Stimulated activated CD4-positive, alpha-beta T cell treated with anti-CD3 and anti-CD28 coated beads, Interleukin-2, amount 100 ng/mL, for 24 hours (primary cell): Measurements from ENCODE around the gene TNFRSF8.
A peak's percentile ranks its signal among the peaks of the same experiment; 100 is the strongest.
"Not testable (repeated sequence)": the region's sequence is repeated elsewhere in the genome, so short reads cannot be mapped to it uniquely, and the experiment has no call there.

Experiments used
- DNase-seq, 2 donors: peaks; one replicate each; pipeline ENCODE4 v3.0.0-alpha.2; 2020

Gene TNFRSF8

GRCh38 chr1:12063141-12064072 lies at the start of gene TNFRSF8:
Gene TNFRSF8 (plus strand): TSS chr1:12063303. CDS start chr1:12063599, 296 bp downstream.
- peak in 1 of 2 donors; percentile 69 for DNase-seq

GRCh38 chr1:12014141-12014991 lies 48.7 kb upstream of the TNFRSF8 start:
- DNase-seq, result no peak

GRCh38 chr1:12015001-12015491 lies 48.1 kb upstream of the TNFRSF8 start:
- DNase-seq, result no peak

- DNase-seq, result no peak
These were observed 47.6 kb upstream of the TNFRSF8 start for GRCh38 chr1:12015499-12015898.

- DNase-seq, result no peak
These were observed 46.9 kb upstream of the TNFRSF8 start for GRCh38 chr1:12016182-12016581.

- DNase-seq, result no peak
These were observed 43.1 kb upstream of the TNFRSF8 start for GRCh38 chr1:12019858-12020509.

GRCh38 chr1:12021616-12022015 lies 41.5 kb upstream of the TNFRSF8 start:
- DNase-seq, result no peak

GRCh38 chr1:12022036-12022435 lies 41.1 kb upstream of the TNFRSF8 start:
- DNase-seq, result no peak

GRCh38 chr1:12026586-12026985 lies 36.5 kb upstream of the TNFRSF8 start:
- DNase-seq, result no peak

- no peak for DNase-seq
These were observed 34.9 kb upstream of the TNFRSF8 start for GRCh38 chr1:12028248-12028647.

- no peak for DNase-seq
These were observed 34.1 kb upstream of the TNFRSF8 start for GRCh38 chr1:12028957-12029511.

GRCh38 chr1:12029720-12030339 lies 33.3 kb upstream of the TNFRSF8 start:
- DNase-seq, result no peak

GRCh38 chr1:12031039-12031980 lies 31.8 kb upstream of the TNFRSF8 start:
- DNase-seq, result peak; percentile 49 to 62

- no peak for DNase-seq
These were observed 30.9 kb upstream of the TNFRSF8 start for GRCh38 chr1:12032161-12032621.

- not testable (repeated sequence) for DNase-seq
These were observed 29.7 kb upstream of the TNFRSF8 start for GRCh38 chr1:12033441-12033840.

GRCh38 chr1:12034381-12034801 lies 28.7 kb upstream of the TNFRSF8 start:
- DNase-seq, result no peak

GRCh38 chr1:12035312-12035711 lies 27.8 kb upstream of the TNFRSF8 start:
- no peak for DNase-seq

- DNase-seq, result no peak
These were observed 25.4 kb upstream of the TNFRSF8 start for GRCh38 chr1:12037486-12038355.

- DNase-seq, result no peak
These were observed 24.5 kb upstream of the TNFRSF8 start for GRCh38 chr1:12038356-12039163.
